GF-D8 (cell line): ENCODE results near the gene ARHGAP26.
"Not testable (repeated sequence)": the region's sequence is repeated elsewhere in the genome, so short reads cannot be mapped to it uniquely, and the experiment has no call there.

Source experiments
- DNase-seq: peaks from one replicate; lab custom pipeline; 2025; lab: John Stamatoyannopoulos, UW

ARHGAP26 gene

GRCh38 chr5:142934051-142934762 is 164.0 kb downstream of the ARHGAP26 start:
- DNase-seq = no peak

- no peak for DNase-seq
Observed at GRCh38 chr5:142935014-142935413, 164.8 kb downstream of the ARHGAP26 start.

DNA sequence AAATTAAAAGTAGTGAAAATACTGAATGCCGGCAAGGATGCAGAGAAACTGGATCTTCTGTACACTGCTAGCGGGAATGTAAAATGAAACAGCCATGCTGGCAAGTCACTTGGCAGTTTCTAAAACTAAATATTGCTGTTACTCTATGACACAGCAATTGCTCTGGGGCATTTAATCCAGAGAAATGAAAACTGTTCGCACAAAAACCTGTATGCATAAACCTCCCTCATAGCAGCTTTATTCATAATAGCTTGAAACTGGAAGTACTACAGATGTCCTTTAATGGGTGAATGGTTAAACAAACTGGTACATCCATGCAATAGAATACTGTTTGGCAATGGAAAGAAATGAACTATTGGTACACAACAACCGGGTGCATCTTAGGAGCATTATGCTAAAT is 167.2 kb downstream of the ARHGAP26 start:
- no peak for DNase-seq

DNA sequence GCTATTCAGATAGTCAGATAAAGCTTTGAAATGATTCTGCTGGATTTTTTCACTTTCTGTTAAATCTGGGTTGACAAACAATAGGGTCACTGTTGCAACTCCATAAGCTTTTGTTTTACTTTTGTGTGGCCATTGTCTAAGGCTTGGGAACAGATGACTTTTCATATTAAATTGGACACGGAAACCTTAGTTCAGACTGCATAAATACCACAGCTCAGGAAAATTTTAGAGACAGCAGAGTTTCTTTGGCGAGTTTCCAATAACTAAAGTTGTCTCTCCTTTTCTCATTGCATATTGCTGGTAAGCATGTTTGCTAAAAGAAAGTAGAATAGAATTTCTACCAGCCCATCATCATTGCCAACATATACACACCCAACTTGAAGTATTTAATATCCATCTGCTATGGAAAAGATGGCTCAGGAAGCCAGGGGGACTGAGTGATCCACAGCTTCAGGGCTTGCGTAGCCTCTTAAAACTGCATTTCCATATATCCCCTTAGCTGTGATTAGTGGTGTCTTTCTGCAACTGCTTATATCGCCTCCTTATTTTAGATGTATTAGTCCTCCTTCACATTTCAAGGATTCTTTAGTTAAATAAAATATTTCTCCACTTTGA is 168.2 kb downstream of the ARHGAP26 start:
- no peak for DNase-seq

DNA sequence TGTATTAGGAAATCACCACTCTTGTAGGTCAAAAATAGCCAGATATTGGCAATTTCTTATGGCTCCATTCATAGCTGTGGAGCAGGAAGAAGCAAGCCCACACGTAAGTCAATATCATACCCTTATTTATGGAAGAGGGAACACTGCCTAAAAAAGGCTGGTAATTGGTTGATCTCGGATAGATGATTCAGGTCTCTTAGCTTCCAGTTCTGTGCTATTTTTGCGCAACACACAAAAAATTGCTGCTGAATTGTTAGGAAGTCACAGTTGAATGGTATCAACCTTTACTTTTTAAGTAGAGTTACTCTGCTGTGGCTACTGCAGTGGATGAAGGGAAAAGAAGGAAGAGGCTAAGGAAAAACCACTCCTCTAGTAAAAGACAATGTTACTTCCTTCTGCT is 168.8 kb downstream of the ARHGAP26 start:
- no peak for DNase-seq

- DNase-seq = no peak
Observed at GRCh38 chr5:142939884-142940283, 169.7 kb downstream of the ARHGAP26 start.

GRCh38 chr5:142941245-142941644 is 171.1 kb downstream of the ARHGAP26 start:
- no peak for DNase-seq

DNA sequence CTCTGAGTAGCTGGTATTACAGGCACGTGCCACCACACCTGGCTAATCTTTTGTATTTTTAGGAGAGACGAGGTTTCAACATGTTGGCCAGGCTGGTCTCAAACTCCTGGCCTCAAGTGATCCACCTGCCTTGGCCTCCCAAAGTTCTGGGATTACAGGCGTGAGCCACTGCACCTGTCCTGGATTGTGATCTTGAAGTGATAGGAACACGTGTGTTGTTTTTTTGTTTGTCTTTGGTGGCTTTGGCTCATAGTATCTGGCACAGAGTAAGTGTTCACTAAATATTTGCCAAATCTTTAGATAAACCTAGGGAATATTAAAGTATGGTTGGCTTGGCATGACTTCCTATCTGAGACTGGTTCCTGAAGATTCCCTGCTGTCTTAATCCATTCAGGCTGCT is 172.7 kb downstream of the ARHGAP26 start:
- no peak for DNase-seq

GRCh38 chr5:142944140-142944539 is 174.0 kb downstream of the ARHGAP26 start:
- DNase-seq = no peak

DNA sequence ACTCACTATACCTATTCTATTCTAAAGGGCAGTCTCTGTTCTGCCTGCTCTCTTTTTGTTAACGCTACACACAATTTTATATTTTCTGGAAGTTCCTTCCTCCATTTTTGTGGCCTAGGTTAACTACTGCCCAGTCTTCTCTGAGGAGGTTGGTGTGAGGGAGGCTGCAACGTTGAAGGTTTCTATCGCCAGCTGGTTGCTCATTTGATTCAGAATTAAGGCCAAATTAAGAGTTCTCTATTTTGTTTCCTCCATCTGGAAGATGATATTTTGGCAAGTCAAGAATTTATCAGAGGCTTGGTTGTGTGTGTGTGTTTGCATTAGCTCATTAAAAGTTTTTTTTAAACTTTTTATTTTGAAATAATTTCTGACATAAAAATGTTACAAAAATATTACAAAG is 175.1 kb downstream of the ARHGAP26 start:
- no peak for DNase-seq

DNA sequence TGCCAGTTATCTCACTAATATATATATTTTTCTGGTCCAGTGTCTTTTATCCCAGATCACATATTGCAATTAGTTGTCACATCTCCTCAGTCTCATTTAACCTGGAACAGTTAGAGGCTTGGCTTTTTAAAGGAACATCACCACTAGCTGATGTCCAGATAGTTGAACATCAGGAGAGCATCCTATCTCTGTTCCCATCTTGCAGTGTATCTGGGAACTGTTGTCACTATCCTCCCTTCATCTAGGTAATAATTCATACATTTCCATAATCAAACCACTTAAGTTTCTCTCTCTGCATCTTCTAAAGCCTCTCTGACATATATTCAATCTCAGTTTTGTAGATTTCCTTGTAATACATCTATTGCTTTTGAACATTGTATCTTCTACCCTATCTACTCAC is 175.7 kb downstream of the ARHGAP26 start:
- DNase-seq = no peak

DNA sequence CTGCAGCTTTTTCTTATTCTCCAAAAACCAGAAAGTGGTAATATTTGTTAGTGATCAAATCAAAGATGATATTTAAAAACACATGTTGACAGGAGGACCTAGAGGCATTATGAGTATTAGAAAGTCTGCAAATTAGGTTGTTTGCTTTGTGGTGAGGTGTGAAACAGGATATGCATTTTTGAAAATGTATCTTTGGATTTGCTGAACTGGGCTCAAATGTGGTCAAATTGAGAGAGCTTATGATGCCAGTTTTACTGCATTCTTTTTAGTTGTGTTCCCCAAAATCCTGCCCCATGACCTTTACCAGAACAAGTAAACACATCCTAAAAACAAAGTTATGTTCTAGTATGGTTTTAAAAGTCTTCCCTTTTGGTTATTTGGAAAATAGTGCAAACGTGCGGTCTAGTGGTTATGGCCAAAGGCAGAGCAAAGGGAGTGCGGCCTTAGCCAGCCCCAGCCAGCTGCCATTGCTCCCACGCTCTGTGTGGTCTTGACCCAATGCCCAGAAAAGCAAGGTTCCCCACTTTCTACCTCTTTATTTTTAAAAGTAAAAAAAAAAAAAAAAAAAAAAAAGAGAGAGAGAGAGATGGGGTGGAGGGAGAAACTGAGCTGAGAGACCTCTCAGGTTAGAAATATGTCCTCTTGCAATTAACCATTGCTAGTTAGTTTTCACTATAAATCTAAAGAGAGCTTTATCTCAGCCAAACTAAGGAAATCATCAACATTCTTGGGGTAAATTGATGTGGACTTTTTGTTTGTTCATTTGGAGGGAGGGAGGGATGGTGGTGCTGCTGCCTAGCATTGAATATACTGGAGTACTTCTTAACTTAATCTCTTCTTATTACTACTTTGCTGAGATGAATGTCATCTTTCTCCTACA is 176.6 kb downstream of the ARHGAP26 start:
- DNase-seq = no peak

- no peak for DNase-seq
Observed at GRCh38 chr5:142947427-142947709, 177.2 kb downstream of the ARHGAP26 start.

DNA sequence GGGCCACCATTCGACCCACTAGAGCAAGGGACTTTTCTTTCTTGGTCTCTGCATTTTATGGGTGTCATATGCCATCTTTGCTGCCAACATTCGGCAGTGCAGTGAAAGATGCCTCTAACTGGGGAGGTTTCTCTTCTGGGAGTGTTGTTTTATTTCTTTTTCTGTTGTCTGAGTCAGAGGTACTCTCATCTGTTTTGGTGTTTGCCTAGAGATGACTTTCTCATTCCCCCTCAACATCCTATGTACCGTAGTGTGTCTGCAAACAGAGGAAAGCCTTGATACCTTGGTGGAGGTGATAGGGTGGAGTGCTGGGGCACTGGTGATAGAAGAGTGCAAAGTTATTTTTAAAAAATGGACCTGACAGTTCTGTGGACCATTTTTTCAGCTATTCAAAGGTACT is 182.1 kb downstream of the ARHGAP26 start:
- DNase-seq = no peak

DNA sequence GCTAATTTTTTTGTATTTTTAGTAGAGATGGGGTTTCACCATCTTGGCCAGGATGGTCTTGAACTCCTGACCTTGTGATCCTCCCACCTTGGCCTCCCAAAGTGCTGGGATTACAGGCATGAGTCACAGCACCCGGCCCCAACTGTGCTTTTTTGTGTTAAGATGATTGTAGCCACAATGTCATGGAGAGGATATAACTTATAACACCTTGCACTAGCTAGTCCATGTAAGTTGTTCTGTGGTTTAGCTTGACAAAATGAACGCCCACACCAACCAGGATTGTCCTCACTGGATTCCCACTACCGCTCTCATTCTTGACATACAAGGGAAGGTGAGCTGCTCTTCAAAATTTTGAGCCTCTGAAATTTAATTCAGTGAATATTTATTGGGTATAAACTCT is 182.7 kb downstream of the ARHGAP26 start:
- DNase-seq = not testable (repeated sequence)

GRCh38 chr5:142954455-142954854 is 184.3 kb downstream of the ARHGAP26 start:
- no peak for DNase-seq

DNA sequence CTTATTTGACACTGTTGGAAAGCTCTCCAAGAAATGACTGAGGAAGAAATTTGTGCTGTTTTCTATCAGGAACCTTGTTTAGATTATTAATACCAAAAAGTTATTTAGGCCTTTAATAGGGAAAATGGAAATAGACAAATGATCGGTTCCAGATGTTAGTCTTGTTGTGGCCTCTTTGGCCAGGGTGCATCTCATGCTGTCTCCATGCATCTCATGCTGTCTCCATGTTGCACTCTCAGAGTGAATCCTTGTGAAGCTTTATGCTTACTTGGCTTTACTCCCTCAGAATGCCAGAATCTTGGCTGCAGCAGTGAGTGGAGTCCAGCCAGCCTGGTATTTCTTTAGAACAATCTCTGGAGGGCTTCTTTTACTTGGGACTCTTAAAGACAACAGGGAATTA is 185.5 kb downstream of the ARHGAP26 start:
- no peak for DNase-seq

GRCh38 chr5:142957528-142957927 is 187.4 kb downstream of the ARHGAP26 start:
- DNase-seq = no peak

DNA sequence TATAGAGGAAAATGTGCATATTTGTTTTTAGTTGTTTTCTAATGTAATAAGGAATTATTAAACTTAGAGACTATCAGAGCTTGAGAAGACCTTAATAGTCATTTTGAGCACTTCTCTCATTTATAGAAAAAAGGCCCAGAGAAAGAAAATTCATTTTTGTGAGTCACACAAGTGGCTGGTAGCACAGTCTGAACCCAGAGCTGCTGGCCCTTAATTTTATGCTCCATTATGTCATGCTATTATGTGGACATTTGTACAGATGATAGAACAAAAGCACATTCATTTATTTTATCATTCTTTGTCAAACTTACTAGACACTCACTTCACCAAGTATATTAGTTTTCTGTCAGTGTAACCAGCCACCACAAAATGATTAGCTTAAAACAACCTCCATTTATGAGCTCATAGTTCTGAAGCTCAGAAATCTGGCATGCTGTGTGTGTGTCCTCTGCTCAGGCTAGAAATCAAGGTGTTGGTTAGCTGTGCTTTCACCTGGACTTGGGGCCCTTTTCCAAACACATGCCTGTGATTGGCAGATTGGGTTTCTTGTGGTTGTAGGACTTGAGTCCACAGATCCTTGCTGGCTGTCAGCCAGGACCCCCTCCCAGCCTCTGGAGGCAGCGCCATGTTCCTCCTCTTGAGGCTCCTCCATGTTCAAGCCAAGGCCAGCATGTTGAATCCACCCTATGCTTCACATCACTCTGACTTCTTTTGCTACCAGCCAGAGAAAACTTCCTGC is 188.9 kb downstream of the ARHGAP26 start:
- no peak for DNase-seq

DNA sequence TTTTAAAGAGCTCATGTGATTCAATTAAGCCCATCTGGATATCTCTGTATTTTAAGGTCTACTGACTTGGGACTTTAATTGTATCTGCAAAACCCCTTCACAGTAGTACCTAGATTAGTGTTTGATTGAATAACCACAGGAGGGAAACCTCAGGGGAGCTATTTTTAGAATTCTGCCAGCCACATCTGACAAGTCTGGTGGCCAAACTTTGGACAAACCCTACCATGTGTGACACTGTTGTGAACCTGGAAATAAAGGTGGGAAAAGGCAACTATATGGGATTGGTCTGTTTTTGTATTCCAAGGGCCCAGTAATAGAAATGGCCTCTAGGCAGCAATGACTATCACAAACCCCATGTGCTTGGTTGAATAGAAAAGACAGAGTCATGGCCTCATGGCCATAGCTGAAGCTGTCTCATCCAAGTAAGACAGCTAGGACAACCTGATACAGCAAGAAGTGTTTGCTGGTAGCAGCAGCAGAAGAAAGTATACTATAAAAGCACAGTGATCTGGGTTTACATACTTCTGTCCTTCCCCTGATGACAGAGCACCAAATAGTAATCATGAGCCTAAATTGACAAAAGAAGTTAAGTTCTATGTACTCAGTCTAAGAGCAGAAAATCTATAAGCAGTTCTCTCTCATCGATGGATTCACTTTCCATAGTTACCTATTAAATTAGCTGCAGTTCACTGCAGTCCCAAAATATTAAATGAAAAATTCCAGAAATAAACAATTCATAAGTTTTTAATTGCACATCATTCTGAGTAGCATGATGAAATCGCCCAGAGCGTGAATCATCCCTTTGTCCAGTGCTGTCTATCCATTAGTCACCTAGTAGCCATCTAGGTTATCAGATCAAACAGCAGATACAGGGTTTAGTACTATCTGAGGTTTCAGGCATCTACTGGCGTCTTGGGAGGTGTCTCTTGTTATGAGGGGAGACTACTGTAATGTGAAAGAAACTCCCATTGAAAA is 189.8 kb downstream of the ARHGAP26 start:
- DNase-seq = no peak

- DNase-seq = no peak
Observed at GRCh38 chr5:142961440-142962173, 191.4 kb downstream of the ARHGAP26 start.
